Fibroblast of skin of left quadriceps (primary cell): ENCODE data around the gene SFN.
"Not testable (repeated sequence)": the region's sequence is repeated elsewhere in the genome, so short reads cannot be mapped to it uniquely, and the experiment has no call there.

Experiments used
- DNase-seq, 2 experiments: peaks; one replicate each; pipeline ENCODE4 v3.0.0-alpha.2; 2013; ENCODE audit warnings: low read depth in 2 of 2

Gene SFN

GRCh38 chr1:26864610-26865480 is 1.9 kb downstream of the SFN start:
- DNase-seq = peak; percentile 95

GRCh38 chr1:26873097-26873496 is 10.1 kb downstream of the SFN start:
- not testable (repeated sequence) for DNase-seq

DNA sequence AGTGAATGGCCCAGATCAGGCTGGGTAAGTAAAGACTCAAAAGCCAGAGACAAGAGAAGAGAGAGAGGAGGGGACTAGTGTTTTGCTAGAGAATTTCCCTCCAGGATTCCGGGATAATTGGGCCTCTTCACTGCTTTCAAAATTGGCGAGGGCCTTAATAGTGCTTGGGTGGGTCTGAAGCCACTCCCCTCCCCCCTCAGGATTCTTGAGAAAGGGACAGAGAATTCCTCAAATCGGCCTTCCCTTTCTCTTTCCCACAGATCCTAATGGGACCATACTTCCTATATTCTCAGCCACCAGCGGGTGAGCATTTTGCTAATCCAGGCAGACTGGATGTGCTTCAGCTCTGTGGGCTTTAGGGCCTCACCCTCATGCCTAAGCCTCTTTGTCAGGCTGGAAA is 11.9 kb downstream of the SFN start:
- DNase-seq = no peak

GRCh38 chr1:26877326-26877725 is 14.4 kb downstream of the SFN start:
- DNase-seq = no peak

DNA sequence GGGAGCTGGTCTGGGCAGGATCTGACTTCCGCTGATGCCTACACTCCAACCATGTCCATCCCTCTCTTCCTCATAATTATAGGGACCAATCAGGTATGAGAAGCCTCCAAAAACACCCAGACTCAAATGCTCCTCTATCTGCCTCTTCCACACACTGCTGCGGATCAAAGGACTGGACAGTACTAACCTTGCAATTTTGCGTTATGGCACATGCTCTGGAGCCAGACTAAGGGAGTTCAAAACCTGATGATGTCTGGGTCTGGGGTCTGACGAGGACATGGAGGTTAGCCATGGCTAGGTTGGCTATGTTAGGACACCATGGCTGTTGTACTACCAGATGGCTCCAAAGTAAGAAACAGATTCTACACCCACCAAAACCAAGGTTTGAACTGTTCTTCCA is 16.8 kb downstream of the SFN start:
- DNase-seq = no peak

GRCh38 chr1:26881611-26882010 is 18.7 kb downstream of the SFN start:
- not testable (repeated sequence) for DNase-seq

DNA sequence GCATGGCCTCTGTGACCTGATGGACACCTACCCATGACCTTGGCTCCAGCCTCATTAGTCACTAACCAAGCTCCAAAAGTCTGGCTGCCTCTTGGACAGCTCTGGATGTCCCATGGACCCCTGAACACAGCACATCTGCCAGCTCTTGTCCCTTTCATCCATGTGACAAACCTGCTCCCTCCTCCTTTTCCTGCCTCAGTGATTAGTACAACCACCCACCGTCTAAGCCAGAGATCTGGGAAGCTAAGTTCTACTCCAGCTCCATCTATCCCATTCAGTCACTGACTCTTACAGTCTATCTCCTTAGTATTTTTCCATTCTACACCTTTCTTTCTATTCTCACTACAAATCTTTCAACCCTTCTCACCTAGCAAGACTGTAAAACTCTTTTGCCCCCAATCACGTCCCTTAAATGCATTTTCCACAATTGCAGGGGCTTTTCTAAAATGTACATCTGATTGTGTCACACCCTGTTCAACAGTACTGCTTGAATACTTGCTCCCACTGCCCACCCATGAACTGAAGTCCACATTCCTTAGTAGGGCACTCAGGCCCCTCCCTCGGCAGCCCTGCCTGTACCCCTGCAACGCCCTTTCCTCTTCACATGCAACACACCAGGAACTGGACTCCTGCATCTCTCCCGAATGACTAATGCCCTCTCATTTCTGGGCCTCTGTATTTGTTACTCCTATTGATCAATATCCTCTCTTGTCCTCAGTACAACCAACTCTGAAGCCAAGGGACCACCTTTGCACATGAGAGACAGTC is 19.9 kb downstream of the SFN start:
- DNase-seq = no peak

DNA sequence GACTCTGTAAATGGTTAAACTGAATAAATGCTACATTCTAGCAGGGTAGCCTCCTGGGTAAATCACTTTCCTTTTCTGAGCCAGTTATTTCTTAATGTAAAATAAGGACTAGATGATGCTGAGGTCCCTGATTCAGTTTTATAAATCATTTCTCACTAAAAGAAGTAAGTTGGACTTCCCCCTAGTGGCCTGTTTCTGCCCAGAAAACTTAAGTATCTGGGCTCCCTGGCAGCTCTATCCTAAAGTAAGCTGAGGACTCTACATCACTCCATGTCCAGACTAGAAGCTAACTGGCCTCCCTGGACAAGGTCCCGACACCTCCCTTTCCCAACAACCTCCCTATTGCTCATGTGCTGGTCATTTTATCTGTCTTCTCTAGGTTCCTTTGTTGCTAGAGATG is 24.2 kb downstream of the SFN start:
- no peak for DNase-seq

DNA sequence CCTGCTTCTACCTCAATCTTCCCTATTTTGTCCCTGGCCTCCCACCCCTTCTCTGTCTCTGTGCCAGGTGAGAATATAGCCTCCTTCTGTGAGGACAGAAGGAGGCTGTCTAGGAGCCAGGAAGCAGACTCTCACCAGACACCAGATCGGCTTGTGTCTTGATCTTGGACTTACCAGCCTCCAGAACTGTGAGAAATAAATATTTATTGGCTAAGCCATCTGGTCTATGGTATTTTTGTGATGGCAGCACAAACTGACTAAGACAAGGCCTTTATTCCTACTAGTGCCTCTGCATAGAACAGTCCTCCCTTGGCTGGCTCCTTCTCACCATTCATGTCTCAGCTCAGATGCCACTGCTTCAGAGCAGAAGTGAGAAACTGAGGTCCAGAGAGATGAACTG is 25.3 kb downstream of the SFN start:
- no peak for DNase-seq

DNA sequence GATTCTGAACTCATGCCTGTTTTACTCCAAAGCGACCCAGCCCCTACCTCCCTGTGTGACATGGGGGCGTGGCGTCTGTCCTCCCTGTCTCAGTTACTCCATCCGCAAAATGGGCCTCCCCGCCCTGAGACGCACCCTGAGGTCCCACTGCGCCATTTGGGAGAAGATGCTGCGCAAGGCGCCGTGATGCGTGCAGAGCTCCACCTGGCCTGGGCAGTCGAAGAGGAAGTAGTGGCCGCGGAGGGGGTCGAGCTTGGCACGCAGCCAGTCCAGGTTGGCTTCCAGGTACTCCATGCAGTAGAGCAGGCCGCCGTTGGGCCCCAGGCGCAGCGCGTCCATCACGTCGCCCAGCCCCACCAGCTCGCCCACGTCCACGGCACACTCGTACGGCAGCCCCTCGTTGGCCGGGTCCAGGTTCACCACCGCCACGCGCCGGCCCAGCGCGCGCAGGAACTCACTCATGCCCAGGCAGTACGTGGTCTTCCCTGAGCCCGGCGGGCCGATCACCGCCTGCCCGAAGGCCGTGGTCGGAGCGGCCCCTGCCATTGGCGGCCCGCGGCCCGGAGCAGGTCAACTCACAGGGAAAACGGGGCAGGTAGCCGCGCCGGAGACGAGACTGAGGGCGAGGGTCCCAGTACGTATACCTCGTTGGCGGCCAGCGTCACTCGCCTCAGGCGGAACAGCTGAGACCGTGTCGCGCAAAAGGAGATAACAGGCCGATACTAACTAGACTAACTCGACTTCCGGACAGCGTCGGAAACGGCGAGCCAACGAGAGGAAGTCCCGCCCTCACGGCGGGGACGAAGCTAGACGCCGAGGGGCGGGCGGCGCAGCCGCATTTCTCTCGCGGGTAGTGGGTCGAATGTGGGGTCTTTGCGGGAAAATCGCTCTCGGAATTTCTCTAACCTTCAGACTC is 26.9 kb downstream of the SFN start, which contains the start of gene GPN2:
TSS of gene GPN2 (minus strand) at position 733 of the 916 bp plus-strand sequence. CDS start at position 546, 187 bp downstream.
- peak; percentile 34 to 41 for DNase-seq

DNA sequence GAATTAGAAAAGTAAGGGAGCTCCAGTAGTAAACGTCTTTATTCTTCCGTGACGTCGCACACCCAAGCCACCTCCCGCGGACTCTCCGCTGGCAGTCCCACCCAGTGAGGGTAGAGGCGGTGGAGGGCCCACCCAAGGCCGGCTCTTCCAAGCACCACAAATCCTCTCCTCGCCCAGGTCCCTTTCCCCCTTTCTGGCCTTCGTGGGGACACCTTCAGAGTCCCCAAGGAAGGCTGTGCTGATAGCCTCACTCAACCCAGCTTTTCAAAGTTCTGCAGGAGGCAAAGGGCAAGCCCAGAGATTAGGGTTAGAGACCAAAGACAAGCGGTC is 27.5 kb downstream of the SFN start:
- DNase-seq = no peak

DNA sequence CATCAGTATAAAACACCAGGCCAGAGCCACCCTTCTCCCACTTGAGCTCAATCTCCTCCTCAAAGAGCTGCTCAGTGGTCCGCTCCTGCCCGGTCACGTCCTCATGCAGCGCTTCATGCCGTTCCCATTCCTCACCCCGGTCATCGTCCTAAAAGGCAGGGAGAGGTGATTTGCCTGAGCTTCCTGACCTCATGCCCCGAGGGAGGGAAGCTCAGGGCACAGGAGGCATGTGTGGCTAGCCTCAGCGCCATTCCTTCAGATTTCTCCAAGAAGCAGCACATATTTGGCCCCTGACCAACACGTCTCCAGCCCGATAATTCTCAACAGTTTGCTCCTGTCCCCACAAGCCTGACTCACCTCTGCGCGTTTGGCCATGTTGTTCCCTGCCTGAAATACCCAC is 31.3 kb downstream of the SFN start:
- no peak for DNase-seq

- DNase-seq = no peak
Observed at GRCh38 chr1:26897351-26897750, 34.4 kb downstream of the SFN start.

DNA sequence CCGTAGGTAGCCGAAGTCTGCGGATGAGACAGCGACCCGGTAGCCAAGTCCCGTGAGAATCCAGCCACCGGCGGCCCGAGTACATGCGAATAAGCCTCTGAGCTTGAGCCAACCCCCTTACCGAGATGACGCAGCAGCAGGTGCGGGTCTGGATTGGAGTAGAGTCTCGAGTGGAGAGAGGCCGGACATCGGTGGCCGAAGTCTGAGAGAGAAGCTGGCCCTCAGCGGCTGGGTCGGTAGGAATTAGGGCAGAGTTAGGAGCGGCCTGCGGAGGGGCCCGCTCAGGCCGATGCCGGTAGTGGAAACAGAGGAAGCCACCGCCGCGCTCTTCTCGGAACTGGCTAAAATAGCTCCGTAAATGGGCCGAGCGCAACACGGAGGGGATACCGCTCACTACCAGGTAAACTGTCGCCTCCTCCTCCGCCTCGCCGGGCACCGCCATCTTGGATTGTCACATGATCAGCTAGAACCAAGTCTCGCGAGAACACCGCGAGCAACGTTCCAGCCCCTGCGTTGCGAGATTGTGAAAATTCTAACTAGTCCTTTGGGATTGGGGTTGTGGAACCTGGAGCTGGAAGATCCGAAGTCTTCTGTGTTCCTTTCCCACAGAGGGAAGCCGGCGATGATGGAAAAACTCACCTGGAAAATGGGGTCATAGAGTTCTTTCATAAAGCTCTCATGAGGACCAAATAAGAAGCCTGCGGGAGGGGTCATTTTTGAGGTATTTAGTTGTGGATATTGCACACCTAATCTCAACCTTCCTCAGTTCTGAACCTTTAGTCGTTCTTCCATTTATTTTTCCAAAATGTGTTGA is 37.3 kb downstream of the SFN start, which contains the start of gene GPATCH3:
TSS of gene GPATCH3 (minus strand) at position 467 of the 814 bp plus-strand sequence. CDS start at position 442, 25 bp downstream.
- peak; percentile 90 to 92 for DNase-seq

DNA sequence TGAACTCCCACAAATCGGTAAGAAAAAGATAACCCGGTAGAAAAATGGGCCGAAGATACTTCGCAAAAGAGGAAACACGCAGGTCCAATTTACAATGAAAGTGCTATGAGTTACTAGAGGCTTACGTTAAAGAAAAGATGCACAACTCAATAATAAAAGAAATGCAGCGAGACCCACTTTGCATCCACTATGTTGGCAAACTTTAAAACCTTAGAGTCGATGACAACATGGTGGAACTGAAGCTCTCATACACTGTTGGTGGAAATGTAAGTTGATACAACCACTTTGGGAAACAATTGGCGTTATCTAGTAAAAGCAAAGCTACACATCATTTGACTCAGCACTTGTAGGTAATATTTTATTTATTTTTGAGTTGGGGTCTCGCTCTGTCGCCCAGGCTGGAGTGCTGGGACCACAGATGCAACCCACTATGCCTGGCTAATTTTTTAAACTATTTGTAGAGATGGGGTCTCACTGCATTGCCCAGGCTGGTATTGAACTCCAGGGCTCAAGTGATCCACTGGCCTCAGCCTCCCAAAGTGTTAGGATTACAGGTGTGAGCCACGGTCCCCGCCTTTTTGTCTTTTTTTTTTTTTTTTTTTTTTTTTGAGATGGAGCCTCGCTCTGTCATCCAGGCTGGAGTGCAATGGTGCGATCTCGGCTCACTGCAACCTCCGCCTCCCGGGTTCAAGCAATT is 38.0 kb downstream of the SFN start:
- DNase-seq = no peak

GRCh38 chr1:26907071-26907917 is 44.3 kb downstream of the SFN start:
- no peak for DNase-seq

- no peak for DNase-seq
Observed at GRCh38 chr1:26909951-26910342, 47.0 kb downstream of the SFN start.

DNA sequence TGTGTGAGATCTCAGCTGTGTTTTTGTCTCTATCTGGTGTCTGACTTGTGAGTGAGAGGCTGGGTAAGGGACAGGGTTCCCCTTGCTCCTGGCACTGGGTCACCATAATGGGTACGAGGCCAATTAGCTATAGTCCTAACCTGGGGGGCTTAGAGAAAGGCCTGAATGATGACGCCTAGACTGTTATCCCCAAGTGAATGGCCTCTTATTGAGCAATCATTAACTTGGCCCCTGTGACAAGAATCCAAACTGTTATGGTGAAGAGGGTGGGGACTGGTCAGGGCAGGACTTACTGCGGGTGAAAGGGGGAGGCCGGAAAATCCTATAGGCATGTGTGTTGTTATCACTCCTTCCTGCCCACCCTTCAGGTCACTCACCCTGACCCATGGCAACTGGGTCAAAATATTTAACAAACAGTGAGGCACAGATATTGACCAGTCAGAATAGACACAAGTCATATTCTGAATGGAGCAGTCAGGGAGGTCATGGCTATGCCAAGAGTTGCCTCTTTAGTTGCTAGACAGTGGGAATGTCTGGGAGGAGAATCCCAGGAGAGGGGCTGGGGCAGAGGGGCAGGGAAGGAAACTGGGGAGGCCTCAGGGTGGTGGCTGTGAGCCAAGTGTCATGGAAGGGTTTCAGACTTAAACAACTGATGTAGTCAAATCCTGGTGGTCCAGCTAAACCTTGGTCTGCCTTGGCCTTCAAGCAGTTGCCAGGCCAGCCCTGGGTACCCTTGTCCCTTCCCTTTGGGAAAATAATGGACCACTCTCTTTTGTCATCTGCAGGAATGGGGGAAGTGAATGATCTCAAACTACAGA is 47.6 kb downstream of the SFN start:
- DNase-seq = no peak
